Neural cell (in vitro differentiated cells): ENCODE results near the gene SPECC1. TPM values are rescaled to one million over a fixed set of nuclear protein-coding genes. Genes with fewer than 3 reads are reported as not detected.

Source experiments
- H2AFZ ChIP-seq: fragments of 200-600, 300-800 bp; sonication (generic), shearing (Covaris generic); 2 replicates; pipeline ENCODE4 v1.6.0; 2014; ENCODE audit warnings: low read depth, mild to moderate bottlenecking, antibody characterized with exemption, low read length, moderate library complexity
- H3F3A ChIP-seq: fragments of 200-600 bp; shearing (Covaris generic); 2 replicates; pipeline ENCODE4 v1.6.1; 2016; ENCODE audit warnings: mild to moderate bottlenecking, moderate library complexity, mixed read lengths, antibody characterized with exemption, low read length; ENCODE audit not compliant: insufficient read depth, poor library complexity, severe bottlenecking
- H3K27ac ChIP-seq: fragments of 200-600, 300-800 bp; sonication (generic), shearing (Covaris generic); 2 replicates; pipeline ENCODE4 v1.5.1; 2014; ENCODE audit warnings: mild to moderate bottlenecking, low read length, moderate library complexity
- H3K27me3 ChIP-seq: fragments of 300-800, 200-600 bp; sonication (generic), shearing (Covaris generic); 2 replicates; pipeline ENCODE4 v1.6.0; 2014; ENCODE audit warnings: mild to moderate bottlenecking, low read depth, low read length, moderate library complexity; ENCODE audit not compliant: insufficient read depth
- H3K36me3 ChIP-seq: fragments of 300-800, 200-600 bp; sonication (generic), shearing (Covaris generic); 2 replicates; pipeline ENCODE4 v1.5.1; 2014; ENCODE audit warnings: mild to moderate bottlenecking, antibody characterized with exemption, low read length, moderate library complexity; ENCODE audit not compliant: insufficient read depth
- H3K4me2 ChIP-seq: fragments of 300-800, 200-600 bp; sonication (generic), shearing (Covaris generic); 2 replicates; pipeline ENCODE4 v1.6.0; 2014; ENCODE audit warnings: mild to moderate bottlenecking, low read length
- H3K4me3 ChIP-seq: fragments of 300-800, 200-600 bp; sonication (generic), shearing (Covaris generic); 2 replicates; pipeline ENCODE4 v1.5.1; 2014; ENCODE audit warnings: mild to moderate bottlenecking, low read length, moderate library complexity
- H3K79me2 ChIP-seq: fragments of 200-600 bp; shearing (Covaris generic); replicated peaks from 2 replicates; pipeline ENCODE4 v1.6.0; 2014; ENCODE audit warnings: mild to moderate bottlenecking, low read length, moderate library complexity; ENCODE audit not compliant: insufficient read depth
- H3K9ac ChIP-seq: fragments of 300-800, 200-600 bp; sonication (generic), shearing (Covaris generic); 2 replicates; pipeline ENCODE4 v1.6.1; 2016; ENCODE audit warnings: mild to moderate bottlenecking, low read length, mixed read lengths
- H3K9me2 ChIP-seq: fragments of 200-600 bp; shearing (Covaris generic); 2 replicates; pipeline ENCODE4 v1.6.1; 2016; ENCODE audit warnings: mild to moderate bottlenecking, low read length, mixed read lengths; ENCODE audit not compliant: insufficient read depth
- H3K9me3 ChIP-seq: fragments of 200-600, 300-800 bp; sonication (generic), shearing (Covaris generic); 2 replicates; pipeline ENCODE4 v1.6.1; 2016; ENCODE audit warnings: mild to moderate bottlenecking, mixed run types, low read length, moderate library complexity, mixed read lengths
- H4K20me1 ChIP-seq: fragments of 200-600 bp; shearing (Covaris generic); 2 replicates; pipeline ENCODE4 v1.6.1; 2016; ENCODE audit warnings: mild to moderate bottlenecking, mixed run types; ENCODE audit not compliant: insufficient read depth
- EP300 ChIP-seq: fragments of 450-650 bp; conservative IDR thresholded peaks from 2 replicates; pipeline ENCODE4 v1.6.1; 2014; ENCODE audit warnings: antibody characterized with exemption, mild to moderate bottlenecking, moderate library complexity; ENCODE audit not compliant: poor library complexity, severe bottlenecking
- EZH2 ChIP-seq: fragments of 200-600, 300-800 bp; shearing (Covaris generic), sonication (generic); IDR thresholded peaks from 2 replicates; pipeline ENCODE4 v1.6.1; 2014; ENCODE audit warnings: antibody characterized with exemption, low read length, borderline replicate concordance, mild to moderate bottlenecking; ENCODE audit not compliant: insufficient read depth, poor library complexity, severe bottlenecking
- MXI1 ChIP-seq: fragments of 450-650 bp; conservative IDR thresholded peaks from 2 replicates; pipeline ENCODE4 v1.6.1; 2014; ENCODE audit warnings: antibody characterized with exemption, mild to moderate bottlenecking; ENCODE audit not compliant: poor library complexity, severe bottlenecking
- POLR2AphosphoS5 ChIP-seq: IDR thresholded peaks from 2 replicates; pipeline ENCODE4 v1.6.1; 2012
- RAD21 ChIP-seq: fragments of 450-650 bp; conservative IDR thresholded peaks from 2 replicates; pipeline ENCODE4 v1.6.1; 2014; ENCODE audit warnings: antibody characterized with exemption, mild to moderate bottlenecking, moderate library complexity
- SMC3 ChIP-seq: fragments of 450-650 bp; conservative IDR thresholded peaks from 2 replicates; pipeline ENCODE4 v1.6.1; 2014; ENCODE audit warnings: antibody characterized with exemption, mild to moderate bottlenecking, moderate library complexity; ENCODE audit not compliant: poor library complexity
- TAF1 ChIP-seq: IDR thresholded peaks from 2 replicates; pipeline ENCODE4 v1.6.1; 2012; ENCODE audit warnings: low read depth
- polyA plus RNA-seq: library from polyadenylated mRNA; depleted of rRNA; stranded (reverse); fragments of >200 nt; gene quantifications from 2 replicates; pipeline ENCODE4 v1.2.3, GENCODE V29; 2014
- TF ChIP-seq, protein P1 (sequence below): IDR thresholded peaks from 2 replicates; pipeline ENCODE4 v1.6.1; 2012; ENCODE audit warnings: borderline replicate concordance
- TF ChIP-seq, protein P2 (sequence below): fragments of 450-650 bp; IDR thresholded peaks from 2 replicates; pipeline ENCODE4 v1.5.1; 2014; ENCODE audit warnings: antibody characterized with exemption, mild to moderate bottlenecking, moderate library complexity; ENCODE audit not compliant: poor library complexity, severe bottlenecking

SPECC1 gene
- polyA plus RNA-seq, 1 donor from 2014 or later: 8.6 TPM

DNA sequence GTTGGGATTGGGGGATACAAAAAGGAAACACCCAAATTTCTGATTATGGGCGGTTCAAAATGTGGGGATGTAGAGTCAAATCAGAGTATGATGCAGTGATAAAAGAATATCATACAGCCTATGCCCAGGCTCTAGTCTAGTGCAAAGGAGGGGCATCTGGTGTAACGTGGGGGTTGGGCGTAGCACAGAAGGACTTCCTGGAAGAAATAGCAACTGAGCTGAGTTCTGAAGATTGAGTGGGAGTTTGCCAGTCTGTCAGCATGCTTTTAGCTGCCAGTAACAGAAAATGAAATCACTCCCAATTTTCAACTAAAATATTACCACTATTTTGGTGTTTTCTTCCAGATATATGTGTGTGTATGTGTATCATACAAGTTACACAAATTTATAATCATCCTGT is 196.9 kb downstream of the SPECC1 start:
- H3K9me2 ChIP-seq: no peaks in the 10 kb centered on the region
- H3F3A ChIP-seq: no peaks in the 10 kb centered on the region
- no peak overlapping the region for H3K9ac ChIP-seq
- no peaks in the 10 kb centered on the region for H4K20me1 ChIP-seq
- H2AFZ ChIP-seq: no peak overlapping the region
- H3K4me2 ChIP-seq: no peak overlapping the region
- TF ChIP-seq POLR2AphosphoS5 (no peak), MXI1 (no peak), TAF1 (no peak), RAD21 (no peak), SMC3 (no peak), EP300 (no peak), EZH2 (no peak)
- TF ChIP-seq, protein P1, sequence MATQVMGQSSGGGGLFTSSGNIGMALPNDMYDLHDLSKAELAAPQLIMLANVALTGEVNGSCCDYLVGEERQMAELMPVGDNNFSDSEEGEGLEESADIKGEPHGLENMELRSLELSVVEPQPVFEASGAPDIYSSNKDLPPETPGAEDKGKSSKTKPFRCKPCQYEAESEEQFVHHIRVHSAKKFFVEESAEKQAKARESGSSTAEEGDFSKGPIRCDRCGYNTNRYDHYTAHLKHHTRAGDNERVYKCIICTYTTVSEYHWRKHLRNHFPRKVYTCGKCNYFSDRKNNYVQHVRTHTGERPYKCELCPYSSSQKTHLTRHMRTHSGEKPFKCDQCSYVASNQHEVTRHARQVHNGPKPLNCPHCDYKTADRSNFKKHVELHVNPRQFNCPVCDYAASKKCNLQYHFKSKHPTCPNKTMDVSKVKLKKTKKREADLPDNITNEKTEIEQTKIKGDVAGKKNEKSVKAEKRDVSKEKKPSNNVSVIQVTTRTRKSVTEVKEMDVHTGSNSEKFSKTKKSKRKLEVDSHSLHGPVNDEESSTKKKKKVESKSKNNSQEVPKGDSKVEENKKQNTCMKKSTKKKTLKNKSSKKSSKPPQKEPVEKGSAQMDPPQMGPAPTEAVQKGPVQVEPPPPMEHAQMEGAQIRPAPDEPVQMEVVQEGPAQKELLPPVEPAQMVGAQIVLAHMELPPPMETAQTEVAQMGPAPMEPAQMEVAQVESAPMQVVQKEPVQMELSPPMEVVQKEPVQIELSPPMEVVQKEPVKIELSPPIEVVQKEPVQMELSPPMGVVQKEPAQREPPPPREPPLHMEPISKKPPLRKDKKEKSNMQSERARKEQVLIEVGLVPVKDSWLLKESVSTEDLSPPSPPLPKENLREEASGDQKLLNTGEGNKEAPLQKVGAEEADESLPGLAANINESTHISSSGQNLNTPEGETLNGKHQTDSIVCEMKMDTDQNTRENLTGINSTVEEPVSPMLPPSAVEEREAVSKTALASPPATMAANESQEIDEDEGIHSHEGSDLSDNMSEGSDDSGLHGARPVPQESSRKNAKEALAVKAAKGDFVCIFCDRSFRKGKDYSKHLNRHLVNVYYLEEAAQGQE: no peak
- TF ChIP-seq, protein P2, sequence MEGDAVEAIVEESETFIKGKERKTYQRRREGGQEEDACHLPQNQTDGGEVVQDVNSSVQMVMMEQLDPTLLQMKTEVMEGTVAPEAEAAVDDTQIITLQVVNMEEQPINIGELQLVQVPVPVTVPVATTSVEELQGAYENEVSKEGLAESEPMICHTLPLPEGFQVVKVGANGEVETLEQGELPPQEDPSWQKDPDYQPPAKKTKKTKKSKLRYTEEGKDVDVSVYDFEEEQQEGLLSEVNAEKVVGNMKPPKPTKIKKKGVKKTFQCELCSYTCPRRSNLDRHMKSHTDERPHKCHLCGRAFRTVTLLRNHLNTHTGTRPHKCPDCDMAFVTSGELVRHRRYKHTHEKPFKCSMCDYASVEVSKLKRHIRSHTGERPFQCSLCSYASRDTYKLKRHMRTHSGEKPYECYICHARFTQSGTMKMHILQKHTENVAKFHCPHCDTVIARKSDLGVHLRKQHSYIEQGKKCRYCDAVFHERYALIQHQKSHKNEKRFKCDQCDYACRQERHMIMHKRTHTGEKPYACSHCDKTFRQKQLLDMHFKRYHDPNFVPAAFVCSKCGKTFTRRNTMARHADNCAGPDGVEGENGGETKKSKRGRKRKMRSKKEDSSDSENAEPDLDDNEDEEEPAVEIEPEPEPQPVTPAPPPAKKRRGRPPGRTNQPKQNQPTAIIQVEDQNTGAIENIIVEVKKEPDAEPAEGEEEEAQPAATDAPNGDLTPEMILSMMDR: no peak
- H3K4me3 ChIP-seq: no peak overlapping the region
- peaks cover 7% of the 10 kb centered on the region for H3K36me3 ChIP-seq
- no peaks in the 10 kb centered on the region for H3K27me3 ChIP-seq
- H3K9me3 ChIP-seq: no peaks in the 10 kb centered on the region
- no peak overlapping the region for H3K27ac ChIP-seq
- peaks cover 4% of the 10 kb centered on the region for H3K79me2 ChIP-seq

DNA sequence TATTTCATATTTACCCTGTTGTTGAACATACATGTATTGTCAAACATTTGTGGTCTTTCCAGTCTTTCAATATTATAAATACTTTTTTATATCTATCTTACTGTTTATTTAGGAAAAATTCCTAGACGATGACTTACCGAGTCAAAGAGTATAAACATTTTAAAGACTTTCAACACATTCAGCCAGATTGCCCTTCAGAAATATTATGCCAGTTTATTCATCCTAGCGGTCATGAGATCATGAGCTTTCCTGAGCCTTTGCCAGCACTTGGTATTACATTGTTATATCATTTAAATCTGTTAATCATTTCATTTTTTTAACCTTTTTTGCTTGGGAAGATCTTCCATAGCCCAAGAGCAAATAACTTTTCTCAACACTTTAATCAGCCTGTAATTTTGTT is 197.4 kb downstream of the SPECC1 start:
- Histone ChIP-seq H3K9ac (no peak overlapping the region), H3K4me3 (no peak overlapping the region), H4K20me1 (no peaks in the 10 kb centered on the region), H2AFZ (no peak overlapping the region), H3K27me3 (no peaks in the 10 kb centered on the region), H3K27ac (no peak overlapping the region), H3K9me3 (no peaks in the 10 kb centered on the region), H3K4me2 (no peak overlapping the region), H3F3A (no peaks in the 10 kb centered on the region), H3K9me2 (no peaks in the 10 kb centered on the region), H3K79me2 (peaks cover 4% of the 10 kb centered on the region), H3K36me3 (peaks cover 7% of the 10 kb centered on the region)
- TF ChIP-seq MXI1 (no peak), TAF1 (no peak), EP300 (no peak), RAD21 (no peak), SMC3 (no peak), EZH2 (no peak), POLR2AphosphoS5 (no peak)
- TF ChIP-seq, protein P2: no peak
- TF ChIP-seq, protein P1: no peak
